PFSK-1 (cell line): ENCODE measurements around the gene SIKE1.

Experiments
- FOXP2 ChIP-seq: optimal IDR thresholded peaks from 2 replicates; pipeline ENCODE3; 2011; ENCODE audit warnings: borderline replicate concordance, control low read depth, inconsistent platforms; ENCODE audit not compliant: insufficient read depth; ENCODE audit errors: extremely low read length, extremely low read depth
- POLR2AphosphoS5 ChIP-seq: IDR thresholded peaks from 2 replicates; pipeline ENCODE4 v1.6.1; 2012; ENCODE audit warnings: low read depth, mild to moderate bottlenecking, control low read depth, low read length, moderate library complexity
- SIN3A ChIP-seq: IDR thresholded peaks from 2 replicates; pipeline ENCODE4 v1.6.1; 2012; ENCODE audit warnings: mild to moderate bottlenecking, low read length, moderate library complexity, borderline replicate concordance; ENCODE audit not compliant: insufficient read depth
- TAF1 ChIP-seq: IDR thresholded peaks from 2 replicates; pipeline ENCODE4 v1.6.1; 2012; ENCODE audit warnings: low read length, control low read depth, borderline replicate concordance; ENCODE audit not compliant: insufficient read depth
- TF ChIP-seq, protein P1 (sequence below), 2 experiments: IDR thresholded peaks; 2 replicates each; pipeline versions ENCODE4 v1.6.1 to v1.8.0; 2011 to 2012; ENCODE audit warnings: low read depth in 2 of 2, low read length in 2 of 2, control low read depth in 1 of 2, inconsistent platforms in 1 of 2, mild to moderate bottlenecking in 1 of 2, moderate library complexity in 1 of 2; ENCODE audit not compliant: insufficient read depth in 1 of 2

Gene SIKE1

GRCh38 chr1:114749835-114750234, 30.6 kb downstream of the SIKE1 start:
- TF ChIP-seq FOXP2 (no peak), SIN3A (no peak), POLR2AphosphoS5 (no peak), TAF1 (no peak)
- TF ChIP-seq, protein P1, sequence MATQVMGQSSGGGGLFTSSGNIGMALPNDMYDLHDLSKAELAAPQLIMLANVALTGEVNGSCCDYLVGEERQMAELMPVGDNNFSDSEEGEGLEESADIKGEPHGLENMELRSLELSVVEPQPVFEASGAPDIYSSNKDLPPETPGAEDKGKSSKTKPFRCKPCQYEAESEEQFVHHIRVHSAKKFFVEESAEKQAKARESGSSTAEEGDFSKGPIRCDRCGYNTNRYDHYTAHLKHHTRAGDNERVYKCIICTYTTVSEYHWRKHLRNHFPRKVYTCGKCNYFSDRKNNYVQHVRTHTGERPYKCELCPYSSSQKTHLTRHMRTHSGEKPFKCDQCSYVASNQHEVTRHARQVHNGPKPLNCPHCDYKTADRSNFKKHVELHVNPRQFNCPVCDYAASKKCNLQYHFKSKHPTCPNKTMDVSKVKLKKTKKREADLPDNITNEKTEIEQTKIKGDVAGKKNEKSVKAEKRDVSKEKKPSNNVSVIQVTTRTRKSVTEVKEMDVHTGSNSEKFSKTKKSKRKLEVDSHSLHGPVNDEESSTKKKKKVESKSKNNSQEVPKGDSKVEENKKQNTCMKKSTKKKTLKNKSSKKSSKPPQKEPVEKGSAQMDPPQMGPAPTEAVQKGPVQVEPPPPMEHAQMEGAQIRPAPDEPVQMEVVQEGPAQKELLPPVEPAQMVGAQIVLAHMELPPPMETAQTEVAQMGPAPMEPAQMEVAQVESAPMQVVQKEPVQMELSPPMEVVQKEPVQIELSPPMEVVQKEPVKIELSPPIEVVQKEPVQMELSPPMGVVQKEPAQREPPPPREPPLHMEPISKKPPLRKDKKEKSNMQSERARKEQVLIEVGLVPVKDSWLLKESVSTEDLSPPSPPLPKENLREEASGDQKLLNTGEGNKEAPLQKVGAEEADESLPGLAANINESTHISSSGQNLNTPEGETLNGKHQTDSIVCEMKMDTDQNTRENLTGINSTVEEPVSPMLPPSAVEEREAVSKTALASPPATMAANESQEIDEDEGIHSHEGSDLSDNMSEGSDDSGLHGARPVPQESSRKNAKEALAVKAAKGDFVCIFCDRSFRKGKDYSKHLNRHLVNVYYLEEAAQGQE (IDR thresholded peaks at IDR 0.05; ENCODE audit: insufficient read depth in 1 of 2, low read depth in 2 of 2, low read length in 2 of 2): no peak

- TF ChIP-seq POLR2AphosphoS5 (0 out of 2 replicates have a peak, but pooled peaks have one; percentile 32), SIN3A (no peak), TAF1 (no peak)
Observed at GRCh38 chr1:114746450-114747121, 33.9 kb downstream of the SIKE1 start.

GRCh38 chr1:114745291-114745690, 35.2 kb downstream of the SIKE1 start:
- no peak for TF ChIP-seq POLR2AphosphoS5
- TF ChIP-seq SIN3A: no peak
- TF ChIP-seq, protein P1 (IDR thresholded peaks at IDR 0.05; ENCODE audit: insufficient read depth in 1 of 2, low read depth in 2 of 2, low read length in 2 of 2): no peak
- no peak for TF ChIP-seq TAF1
- TF ChIP-seq FOXP2: no peak

- no peak for TF ChIP-seq FOXP2
- TF ChIP-seq TAF1: no peak
- TF ChIP-seq, protein P1 (IDR thresholded peaks at IDR 0.05; ENCODE audit: insufficient read depth in 1 of 2, low read depth in 2 of 2, low read length in 2 of 2): no peak
- TF ChIP-seq POLR2AphosphoS5: no peak
- TF ChIP-seq SIN3A: no peak
Observed at GRCh38 chr1:114741963-114742746, 38.3 kb downstream of the SIKE1 start.

DNA sequence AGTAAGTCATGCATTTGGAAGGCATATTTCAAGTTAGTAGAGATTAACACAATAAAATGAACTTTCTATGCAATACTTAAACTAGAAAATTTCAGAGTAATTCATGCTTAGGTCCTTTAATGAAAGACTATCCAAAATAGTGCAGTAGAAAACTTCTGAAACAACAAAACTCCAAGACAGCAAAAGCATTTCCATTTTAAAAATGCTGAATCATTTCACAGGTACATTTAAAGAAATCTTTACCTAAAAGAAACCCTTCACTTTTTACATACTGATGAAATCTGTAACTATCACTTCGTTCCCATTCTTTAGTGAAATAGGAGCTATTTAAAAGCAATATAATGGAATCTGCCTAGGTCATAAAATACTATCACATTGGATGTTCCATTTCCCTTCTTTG, 40.2 kb downstream of the SIKE1 start:
- TF ChIP-seq FOXP2: no peak
- TF ChIP-seq, protein P1 (IDR thresholded peaks at IDR 0.05; ENCODE audit: insufficient read depth in 1 of 2, low read depth in 2 of 2, low read length in 2 of 2): no peak
- TF ChIP-seq POLR2AphosphoS5: no peak
- TF ChIP-seq TAF1: no peak
- no peak for TF ChIP-seq SIN3A
